Measurements from ENCODE around the gene TMPRSS11F.

Gene TMPRSS11F

DNA sequence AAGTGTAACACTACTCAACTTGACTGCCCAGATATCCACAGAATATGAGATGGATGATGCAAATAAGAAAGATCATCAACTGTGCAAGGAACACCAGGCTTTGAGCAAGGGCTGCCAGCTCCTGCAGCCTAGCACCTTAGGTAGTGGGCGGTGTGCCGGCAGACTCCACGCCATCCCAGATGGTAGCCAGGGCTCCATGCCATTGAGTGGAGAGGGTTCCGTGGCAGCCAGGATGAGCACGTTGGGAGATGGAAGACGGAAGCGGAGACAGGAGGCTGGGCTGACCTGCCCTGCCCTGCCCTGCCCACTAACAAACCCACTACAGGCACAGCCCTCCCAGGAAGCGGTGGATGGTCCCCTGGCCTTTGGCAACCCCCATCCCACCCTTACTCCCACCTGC is 51.9 kb downstream of the TMPRSS11F start:
- DNase-seq (ENCODE audit: low read depth in 2 of 2), result no peak

DNA sequence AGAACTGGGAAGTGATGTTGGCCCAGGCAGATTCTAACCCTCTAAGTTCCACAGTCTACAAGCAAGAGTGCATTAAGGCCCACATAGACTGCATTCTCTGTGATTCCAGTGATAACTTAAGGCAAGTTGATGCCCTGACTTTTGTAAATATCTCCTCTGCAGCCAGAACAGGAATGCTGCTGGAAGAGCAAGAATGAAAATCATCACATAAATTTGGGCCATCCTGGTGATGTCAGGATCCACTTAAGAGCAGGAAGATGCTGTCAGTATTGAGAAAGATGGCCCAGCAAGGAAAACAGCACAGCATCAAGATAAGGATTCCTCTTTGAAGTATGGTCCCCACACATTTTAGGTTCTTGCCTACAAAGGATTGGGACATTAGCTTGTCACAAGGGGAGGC is 52.4 kb downstream of the TMPRSS11F start:
- no peak for DNase-seq (ENCODE audit: low read depth in 2 of 2)

DNA sequence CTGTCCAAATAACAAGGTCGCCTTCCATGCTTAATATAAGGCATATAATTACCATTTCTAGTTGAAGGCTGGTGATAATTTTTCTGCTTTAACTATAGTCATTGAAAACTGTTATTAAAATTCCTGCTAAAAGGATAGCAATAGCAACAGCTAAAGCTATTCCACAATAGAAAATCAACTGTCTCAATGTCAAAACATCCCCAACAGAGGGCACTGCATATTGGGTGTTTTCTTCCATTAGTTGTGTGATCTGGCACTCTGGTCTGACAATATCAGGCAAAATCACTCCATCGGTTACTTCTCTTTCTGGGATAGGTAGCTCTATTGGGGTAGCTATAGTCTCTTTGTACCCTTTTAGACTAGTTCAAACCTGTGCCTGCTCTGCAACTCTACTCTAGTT is 53.5 kb downstream of the TMPRSS11F start:
- DNase-seq (ENCODE audit: low read depth in 2 of 2), result no peak

DNA sequence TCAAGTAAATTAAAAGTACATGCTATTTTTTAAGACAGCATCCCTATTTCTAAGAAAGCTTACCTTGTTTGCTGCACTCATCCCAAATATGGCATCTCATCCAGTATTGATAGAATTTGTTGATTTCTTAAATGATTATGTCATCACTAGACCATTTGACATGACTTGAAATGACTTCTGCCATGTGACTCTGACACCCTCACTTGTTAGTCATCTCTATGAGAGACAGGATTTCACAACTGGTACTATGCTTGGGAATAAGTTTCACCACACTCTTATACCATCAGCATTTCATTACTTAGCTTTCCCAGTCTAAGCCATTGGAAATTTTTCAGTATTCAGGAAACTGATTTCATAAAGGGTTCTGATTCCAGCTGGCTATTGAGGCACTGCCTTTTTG is 55.3 kb downstream of the TMPRSS11F start:
- no peak for DNase-seq (ENCODE audit: low read depth in 2 of 2)

DNA sequence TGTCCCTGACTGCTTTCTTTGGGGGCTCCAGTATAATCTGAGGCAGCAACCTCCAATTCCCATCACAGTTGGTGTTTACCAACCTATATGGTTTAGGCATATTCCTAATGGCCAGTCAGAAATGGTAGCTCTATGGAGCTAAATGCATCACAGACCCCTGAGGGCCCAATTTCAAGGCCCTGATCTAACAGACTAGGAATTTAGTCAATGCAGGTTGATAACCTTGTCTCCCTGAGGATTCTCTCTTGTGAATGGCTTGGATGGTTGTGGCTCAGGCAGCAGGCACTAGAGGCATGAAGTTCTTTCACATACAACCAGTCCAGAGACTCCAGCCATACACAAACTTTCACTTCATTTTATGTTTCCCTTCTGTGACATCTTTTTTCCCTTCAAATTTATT is 59.4 kb downstream of the TMPRSS11F start:
- no peak for DNase-seq (ENCODE audit: low read depth in 2 of 2)

DNA sequence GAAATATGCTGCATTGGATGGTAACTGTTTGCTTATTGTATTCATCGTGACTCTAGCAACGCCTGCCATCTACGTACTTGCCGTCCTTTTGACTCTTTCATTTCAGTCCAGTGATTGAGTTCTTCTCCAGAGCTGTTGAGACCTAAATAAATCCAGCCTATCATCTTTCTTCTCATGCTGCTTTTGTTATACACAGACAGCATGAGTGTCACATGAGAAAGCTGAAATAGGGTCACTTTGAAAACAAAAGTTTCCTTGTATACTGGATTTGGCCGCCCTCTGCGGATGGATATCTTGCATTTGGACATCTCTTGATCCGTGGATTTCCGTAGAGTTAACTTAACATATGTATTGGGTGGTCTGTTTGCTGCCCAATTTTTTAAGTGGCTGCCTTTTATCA is 67.2 kb downstream of the TMPRSS11F start:
- DNase-seq (ENCODE audit: low read depth in 2 of 2), result no peak

DNA sequence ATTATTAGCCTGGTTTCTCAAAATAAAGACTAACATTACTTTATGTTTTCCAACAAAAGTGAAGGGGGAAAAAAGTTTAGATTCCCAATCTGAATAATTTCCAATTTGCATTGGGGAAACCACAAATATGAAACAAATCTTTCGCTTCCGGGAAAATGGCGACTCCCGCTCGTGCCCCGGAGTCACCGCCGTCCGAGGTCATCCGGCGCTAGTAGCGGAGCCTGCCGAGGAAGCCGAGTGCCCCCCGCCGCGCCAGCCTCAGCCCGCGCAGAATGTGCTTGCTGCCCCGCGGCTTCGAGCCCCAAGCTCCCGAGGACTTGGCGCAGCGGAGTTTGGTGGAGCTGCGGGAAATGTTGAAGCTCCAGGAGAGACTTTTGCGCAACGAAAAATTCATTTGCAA is 91.4 kb downstream of the TMPRSS11F start:
- no peak for DNase-seq (ENCODE audit: low read depth in 2 of 2)

DNA sequence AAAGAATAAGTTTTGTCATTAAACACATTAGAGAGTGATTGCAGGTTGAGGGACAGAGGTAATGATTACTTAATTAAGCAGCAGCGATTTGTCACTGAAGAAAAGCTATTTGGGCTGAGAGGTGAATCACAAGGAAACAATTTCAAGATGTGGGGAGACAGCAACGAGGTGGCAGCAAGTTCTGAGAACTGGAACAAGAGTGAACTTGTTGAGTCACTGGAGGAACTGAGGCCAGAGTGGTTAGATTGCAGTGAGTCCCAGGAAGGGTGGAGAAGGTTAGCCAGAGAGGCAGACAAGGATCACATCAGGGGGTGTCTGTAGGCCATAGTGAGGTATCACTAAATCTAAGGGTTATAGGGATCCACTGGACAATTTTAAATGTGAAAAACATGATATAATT is 108.5 kb downstream of the TMPRSS11F start:
- DNase-seq (ENCODE audit: low read depth in 2 of 2), result no peak

DNA sequence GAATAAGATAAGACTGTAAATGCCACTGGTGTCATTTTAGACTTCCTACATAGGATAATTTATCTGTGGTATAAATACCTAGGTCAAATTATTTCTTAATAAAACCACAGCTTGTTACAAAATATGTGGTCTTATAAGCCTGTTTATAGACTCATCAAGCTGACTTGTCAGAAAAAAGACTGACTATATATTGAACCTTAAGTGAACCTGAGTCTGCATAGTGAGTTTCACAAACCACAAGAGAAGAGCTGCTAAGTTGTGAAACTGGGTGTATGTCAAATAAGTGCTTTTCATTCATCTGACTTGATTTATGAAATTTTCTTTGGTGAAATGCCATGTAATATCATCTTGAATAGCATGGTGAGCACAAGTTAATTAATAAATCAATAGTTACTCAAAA is 118.0 kb downstream of the TMPRSS11F start:
- DNase-seq (ENCODE audit: low read depth in 2 of 2), result no peak

All from activated CD8-positive, alpha-beta memory T cell treated with anti-CD3 and anti-CD28 coated beads for 4 hours (primary cell).